ENCODE results near the gene GARIN3. TPM values are rescaled to one million over a fixed set of nuclear protein-coding genes. Genes with fewer than 3 reads are reported as not detected.

Gene GARIN3
- total and polyA plus RNA-seq, 9 of the 15 experiments (the other 6 are each of a cell fraction or from before 2014, with no cell fraction given) = not detected

DNA sequence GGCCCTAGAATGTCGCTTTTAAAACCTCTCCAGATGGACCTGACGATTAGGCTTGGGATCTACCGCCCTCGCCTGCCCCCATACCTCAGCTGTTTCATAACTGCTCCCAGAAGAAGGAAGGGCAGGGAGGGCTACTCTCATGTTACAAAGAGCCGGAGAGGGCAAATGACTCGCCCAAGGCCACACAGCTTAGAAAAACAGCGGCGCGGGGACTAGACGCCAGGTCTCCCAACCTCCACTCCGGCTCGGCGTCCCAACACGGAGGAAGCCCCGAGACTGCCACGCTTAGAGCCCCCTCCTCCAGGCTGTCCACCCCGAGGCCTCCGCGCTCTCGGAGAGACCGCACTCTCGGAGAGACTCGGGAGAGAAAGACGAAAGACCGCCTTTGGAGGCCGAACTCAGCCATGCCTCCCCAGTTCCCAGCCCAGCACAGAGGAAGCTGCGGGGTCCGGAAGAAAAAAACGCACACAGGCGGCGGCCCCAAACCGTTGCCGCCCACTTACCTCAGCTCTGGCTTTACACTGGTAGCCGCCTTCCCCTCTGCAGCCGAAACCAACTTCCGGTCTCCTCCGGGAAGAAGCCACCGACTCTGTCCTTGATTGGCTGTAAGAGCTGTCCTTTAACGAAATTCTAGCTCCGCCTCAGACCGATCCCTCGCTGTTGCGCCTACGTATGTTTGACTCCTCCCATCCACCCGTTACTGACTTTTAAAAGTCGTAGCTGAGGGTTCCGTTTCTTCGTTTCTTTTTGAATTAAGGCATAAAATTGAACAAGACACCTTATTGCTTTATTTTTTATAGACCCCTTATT lies 23.5 kb downstream of the GARIN3 start, which contains the start of gene MED7:
TSS of gene MED7 (minus strand) at position 549 of the 810 bp plus-strand sequence. CDS start 3,434 bp downstream, outside the sequence.
- ChIA-PET CTCF (ENCODE audit: low intra/inter-chr PET ratio) (no interaction called here), POLR2A (interaction anchor here (0.6 to 1.7 kb wide), 7 partner anchors 26 to 367 kb away, joined by 3 to 8 read pairs (median 3); no protein-coding TSS in a partner anchor)
- no peaks in the 10 kb centered on the region for H3K27me3 ChIP-seq (ENCODE audit: control insufficient read depth in 2 of 2, insufficient read depth in 2 of 2, low read length in 2 of 2)
- in situ Hi-C loops (cut with MboI) (no loop called here), intact Hi-C loops (cut with micrococcal nuclease) (loop anchor here (10.0 kb wide), 1 partner anchor 602 kb away; the partner anchor contains the start of gene LSM11)
- H2AFZ ChIP-seq (ENCODE audit: low read depth, low read length) = peak within 1 kb of the TSS; percentile 98
- H3K4me3 ChIP-seq = peak within 1 kb of the TSS; percentile 80
- H3K9me3 ChIP-seq (replicated peaks; ENCODE audit: control insufficient read depth, insufficient read depth, low read depth, low read length) = peaks cover 3% of the 10 kb centered on the region; the same call in 1 of the 2 replicates
- peaks cover 5 to 8% of the 10 kb centered on the region in 2 experiments for H3K4me1 ChIP-seq (replicated peaks in 1 of 2; ENCODE audit: control insufficient read depth in 2 of 2, insufficient read depth in 2 of 2, low read length in 2 of 2)
- ATAC-seq (peak; percentile 99), DNase-seq (ENCODE audit: extremely low read depth in 1 of 4, low spot score in 3 of 4) (peak; percentile 97 to 98 (median 98)), FAIRE-seq (peak; percentile 99)
- TSS peak; percentile 74 for BruUV-seq (replicated peaks)
- H3K4me2 ChIP-seq (ENCODE audit: insufficient read depth, low read length) = peak within 1 kb of the TSS; percentile 82
- H3K9ac ChIP-seq (ENCODE audit: insufficient read depth in 1 of 2, low read depth in 2 of 2, low read length in 2 of 2) = peak within 1 kb of the TSS; percentile 95 to 99
- H4K20me1 ChIP-seq (replicated peaks; ENCODE audit: control insufficient read depth, insufficient read depth, low read length) = no peaks in the 10 kb centered on the region
- H3K9me1 ChIP-seq (ENCODE audit: control insufficient read depth, insufficient read depth, low read length) = no peaks in the 10 kb centered on the region
- H3K79me2 ChIP-seq (ENCODE audit: control insufficient read depth, insufficient read depth, low read length) = peaks cover 23% of the 10 kb centered on the region
- peak within 1 kb of the TSS; percentile 94 for H3K27ac ChIP-seq (ENCODE audit: extremely low read depth, low read depth, low read length)
- under 1% methylated on average over 27 of the region's 48 CpGs for WGBS (ENCODE audit: insufficient coverage, low coverage, missing lambda C conversion rate)
- peaks cover 19% of the 10 kb centered on the region; the same call in 2 of the 3 replicates for H3K36me3 ChIP-seq (ENCODE audit: control insufficient read depth, insufficient read depth, low read length)
- TF ChIP-seq, protein P1, sequence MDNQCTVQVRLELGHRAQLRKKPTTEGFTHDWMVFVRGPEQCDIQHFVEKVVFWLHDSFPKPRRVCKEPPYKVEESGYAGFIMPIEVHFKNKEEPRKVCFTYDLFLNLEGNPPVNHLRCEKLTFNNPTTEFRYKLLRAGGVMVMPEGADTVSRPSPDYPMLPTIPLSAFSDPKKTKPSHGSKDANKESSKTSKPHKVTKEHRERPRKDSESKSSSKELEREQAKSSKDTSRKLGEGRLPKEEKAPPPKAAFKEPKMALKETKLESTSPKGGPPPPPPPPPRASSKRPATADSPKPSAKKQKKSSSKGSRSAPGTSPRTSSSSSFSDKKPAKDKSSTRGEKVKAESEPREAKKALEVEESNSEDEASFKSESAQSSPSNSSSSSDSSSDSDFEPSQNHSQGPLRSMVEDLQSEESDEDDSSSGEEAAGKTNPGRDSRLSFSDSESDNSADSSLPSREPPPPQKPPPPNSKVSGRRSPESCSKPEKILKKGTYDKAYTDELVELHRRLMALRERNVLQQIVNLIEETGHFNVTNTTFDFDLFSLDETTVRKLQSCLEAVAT (IDR thresholded peaks at IDR 0.05) = peak in 1 of 2 experiments; percentile 25; a peak in 1 of 4 replicates
- TF ChIP-seq, protein P2, sequence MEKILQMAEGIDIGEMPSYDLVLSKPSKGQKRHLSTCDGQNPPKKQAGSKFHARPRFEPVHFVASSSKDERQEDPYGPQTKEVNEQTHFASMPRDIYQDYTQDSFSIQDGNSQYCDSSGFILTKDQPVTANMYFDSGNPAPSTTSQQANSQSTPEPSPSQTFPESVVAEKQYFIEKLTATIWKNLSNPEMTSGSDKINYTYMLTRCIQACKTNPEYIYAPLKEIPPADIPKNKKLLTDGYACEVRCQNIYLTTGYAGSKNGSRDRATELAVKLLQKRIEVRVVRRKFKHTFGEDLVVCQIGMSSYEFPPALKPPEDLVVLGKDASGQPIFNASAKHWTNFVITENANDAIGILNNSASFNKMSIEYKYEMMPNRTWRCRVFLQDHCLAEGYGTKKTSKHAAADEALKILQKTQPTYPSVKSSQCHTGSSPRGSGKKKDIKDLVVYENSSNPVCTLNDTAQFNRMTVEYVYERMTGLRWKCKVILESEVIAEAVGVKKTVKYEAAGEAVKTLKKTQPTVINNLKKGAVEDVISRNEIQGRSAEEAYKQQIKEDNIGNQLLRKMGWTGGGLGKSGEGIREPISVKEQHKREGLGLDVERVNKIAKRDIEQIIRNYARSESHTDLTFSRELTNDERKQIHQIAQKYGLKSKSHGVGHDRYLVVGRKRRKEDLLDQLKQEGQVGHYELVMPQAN (IDR thresholded peaks at IDR 0.05; ENCODE audit: borderline replicate concordance) = peak; percentile 28; the same call in 1 of the 2 replicates
- TF ChIP-seq SUPT5H (IDR thresholded peaks at IDR 0.05) (peak; percentile 83), BCOR (IDR thresholded peaks at IDR 0.05) (peak; percentile 60; the same call in 1 of the 2 replicates), TRIM24 (IDR thresholded peaks at IDR 0.05) (peak in 1 of 2 experiments; percentile 34; a peak in 1 of 4 replicates), CXXC5 (CRISPR knock-in tag; IDR thresholded peaks at IDR 0.05) (peak; percentile 57)
- TF ChIP-seq, protein P3, sequence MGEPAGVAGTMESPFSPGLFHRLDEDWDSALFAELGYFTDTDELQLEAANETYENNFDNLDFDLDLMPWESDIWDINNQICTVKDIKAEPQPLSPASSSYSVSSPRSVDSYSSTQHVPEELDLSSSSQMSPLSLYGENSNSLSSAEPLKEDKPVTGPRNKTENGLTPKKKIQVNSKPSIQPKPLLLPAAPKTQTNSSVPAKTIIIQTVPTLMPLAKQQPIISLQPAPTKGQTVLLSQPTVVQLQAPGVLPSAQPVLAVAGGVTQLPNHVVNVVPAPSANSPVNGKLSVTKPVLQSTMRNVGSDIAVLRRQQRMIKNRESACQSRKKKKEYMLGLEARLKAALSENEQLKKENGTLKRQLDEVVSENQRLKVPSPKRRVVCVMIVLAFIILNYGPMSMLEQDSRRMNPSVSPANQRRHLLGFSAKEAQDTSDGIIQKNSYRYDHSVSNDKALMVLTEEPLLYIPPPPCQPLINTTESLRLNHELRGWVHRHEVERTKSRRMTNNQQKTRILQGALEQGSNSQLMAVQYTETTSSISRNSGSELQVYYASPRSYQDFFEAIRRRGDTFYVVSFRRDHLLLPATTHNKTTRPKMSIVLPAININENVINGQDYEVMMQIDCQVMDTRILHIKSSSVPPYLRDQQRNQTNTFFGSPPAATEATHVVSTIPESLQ (CRISPR knock-in tag; IDR thresholded peaks at IDR 0.05) = 0 out of 2 replicates have a peak, but pooled peaks have one; percentile 74
- TF ChIP-seq, protein P4, sequence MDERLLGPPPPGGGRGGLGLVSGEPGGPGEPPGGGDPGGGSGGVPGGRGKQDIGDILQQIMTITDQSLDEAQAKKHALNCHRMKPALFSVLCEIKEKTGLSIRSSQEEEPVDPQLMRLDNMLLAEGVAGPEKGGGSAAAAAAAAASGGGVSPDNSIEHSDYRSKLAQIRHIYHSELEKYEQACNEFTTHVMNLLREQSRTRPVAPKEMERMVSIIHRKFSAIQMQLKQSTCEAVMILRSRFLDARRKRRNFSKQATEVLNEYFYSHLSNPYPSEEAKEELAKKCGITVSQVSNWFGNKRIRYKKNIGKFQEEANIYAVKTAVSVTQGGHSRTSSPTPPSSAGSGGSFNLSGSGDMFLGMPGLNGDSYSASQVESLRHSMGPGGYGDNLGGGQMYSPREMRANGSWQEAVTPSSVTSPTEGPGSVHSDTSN (CRISPR knock-in tag; IDR thresholded peaks at IDR 0.05; ENCODE audit: low read depth) = peak; percentile 79
- TF ChIP-seq, protein P4 (tag; conservative IDR thresholded peaks at IDR 0.05; ENCODE audit: low read depth) = peak; percentile 98
- TF ChIP-seq, protein P5, sequence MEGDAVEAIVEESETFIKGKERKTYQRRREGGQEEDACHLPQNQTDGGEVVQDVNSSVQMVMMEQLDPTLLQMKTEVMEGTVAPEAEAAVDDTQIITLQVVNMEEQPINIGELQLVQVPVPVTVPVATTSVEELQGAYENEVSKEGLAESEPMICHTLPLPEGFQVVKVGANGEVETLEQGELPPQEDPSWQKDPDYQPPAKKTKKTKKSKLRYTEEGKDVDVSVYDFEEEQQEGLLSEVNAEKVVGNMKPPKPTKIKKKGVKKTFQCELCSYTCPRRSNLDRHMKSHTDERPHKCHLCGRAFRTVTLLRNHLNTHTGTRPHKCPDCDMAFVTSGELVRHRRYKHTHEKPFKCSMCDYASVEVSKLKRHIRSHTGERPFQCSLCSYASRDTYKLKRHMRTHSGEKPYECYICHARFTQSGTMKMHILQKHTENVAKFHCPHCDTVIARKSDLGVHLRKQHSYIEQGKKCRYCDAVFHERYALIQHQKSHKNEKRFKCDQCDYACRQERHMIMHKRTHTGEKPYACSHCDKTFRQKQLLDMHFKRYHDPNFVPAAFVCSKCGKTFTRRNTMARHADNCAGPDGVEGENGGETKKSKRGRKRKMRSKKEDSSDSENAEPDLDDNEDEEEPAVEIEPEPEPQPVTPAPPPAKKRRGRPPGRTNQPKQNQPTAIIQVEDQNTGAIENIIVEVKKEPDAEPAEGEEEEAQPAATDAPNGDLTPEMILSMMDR (IDR thresholded peaks at IDR 0.05 in 2 of 3, conservative IDR thresholded peaks at IDR 0.05 in 1 of 3; ENCODE audit: insufficient read depth in 2 of 3, low read depth in 1 of 3, low read length in 3 of 3) = no peak
